HG03159 (cell line): ENCODE data around the gene ERBB3.

Experiments used
- ATAC-seq: cut with Tn5 transposase; IDR thresholded peaks from one replicate; pipeline ENCODE4 v1.9.1; 2021; ENCODE audit warnings: mild to moderate bottlenecking, moderate library complexity; ENCODE audit not compliant: unreplicated experiment

ERBB3 gene

DNA sequence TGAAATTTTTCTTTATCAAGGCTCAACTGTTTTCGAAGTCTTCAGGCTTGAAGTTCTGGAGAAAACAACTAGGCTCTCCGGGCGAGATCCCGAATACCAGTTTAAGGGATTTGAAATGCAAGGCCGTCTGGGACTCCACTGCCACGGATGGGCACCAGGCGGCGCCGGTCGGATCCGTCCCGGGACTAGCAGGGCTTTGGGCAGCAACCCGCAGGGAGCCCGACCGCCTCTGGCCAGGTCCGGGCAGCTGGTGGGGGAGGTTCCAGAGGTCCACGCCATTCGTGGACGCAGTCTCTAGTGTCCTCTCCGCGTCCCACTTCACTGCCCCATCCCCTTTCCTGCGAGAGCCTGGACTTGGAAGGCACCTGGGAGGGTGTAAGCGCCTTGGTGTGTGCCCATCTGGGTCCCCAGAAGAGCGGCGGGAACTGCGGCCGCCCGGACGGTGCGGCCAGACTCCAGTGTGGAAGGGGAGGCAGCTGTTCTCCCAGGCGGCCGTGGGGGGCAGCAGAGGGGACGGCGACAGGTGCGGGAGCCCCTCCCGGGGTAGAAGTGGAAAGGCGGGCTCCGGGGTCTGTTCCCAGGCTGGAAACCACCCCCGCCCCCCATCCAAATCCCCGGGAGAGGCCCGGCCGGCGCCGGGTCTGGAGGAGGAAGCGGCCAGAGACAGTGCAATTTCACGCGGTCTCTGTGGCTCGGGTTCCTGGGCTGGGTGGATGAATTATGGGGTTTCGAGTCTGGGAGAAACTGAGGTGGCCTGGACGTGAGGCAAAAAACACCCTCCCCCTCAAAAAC, 838 bp upstream of the ERBB3 start:
- peak; percentile 62 for ATAC-seq

DNA sequence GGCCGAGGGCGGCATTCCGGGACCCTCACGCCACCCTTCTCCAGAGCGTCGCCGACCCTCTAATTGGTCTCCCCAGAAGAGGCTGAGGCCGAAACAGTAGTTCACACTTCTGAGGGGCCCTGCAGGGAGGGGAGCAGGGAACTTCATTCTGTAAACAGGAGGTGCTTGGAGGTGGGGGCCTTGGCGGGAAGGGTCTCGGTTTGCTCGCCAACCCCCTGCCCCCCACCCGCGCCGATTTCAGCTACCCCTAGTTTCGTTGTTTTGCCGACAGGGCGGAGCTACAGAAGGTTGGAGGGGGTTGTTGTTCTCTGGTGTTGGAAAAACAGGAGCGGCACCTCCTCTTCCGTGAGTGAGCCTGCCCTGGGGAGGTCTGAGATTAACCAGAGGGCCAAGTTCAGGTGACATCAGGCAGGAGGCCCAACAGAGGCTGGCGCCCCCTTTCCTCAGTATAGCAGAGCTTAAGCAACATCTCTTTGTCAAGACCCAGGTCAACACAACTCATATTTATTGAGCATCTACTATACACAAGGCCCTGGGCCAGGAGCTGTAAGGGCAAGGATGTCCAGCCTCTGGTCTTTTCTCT, 682 bp downstream of the ERBB3 start:
- no peak for ATAC-seq

DNA sequence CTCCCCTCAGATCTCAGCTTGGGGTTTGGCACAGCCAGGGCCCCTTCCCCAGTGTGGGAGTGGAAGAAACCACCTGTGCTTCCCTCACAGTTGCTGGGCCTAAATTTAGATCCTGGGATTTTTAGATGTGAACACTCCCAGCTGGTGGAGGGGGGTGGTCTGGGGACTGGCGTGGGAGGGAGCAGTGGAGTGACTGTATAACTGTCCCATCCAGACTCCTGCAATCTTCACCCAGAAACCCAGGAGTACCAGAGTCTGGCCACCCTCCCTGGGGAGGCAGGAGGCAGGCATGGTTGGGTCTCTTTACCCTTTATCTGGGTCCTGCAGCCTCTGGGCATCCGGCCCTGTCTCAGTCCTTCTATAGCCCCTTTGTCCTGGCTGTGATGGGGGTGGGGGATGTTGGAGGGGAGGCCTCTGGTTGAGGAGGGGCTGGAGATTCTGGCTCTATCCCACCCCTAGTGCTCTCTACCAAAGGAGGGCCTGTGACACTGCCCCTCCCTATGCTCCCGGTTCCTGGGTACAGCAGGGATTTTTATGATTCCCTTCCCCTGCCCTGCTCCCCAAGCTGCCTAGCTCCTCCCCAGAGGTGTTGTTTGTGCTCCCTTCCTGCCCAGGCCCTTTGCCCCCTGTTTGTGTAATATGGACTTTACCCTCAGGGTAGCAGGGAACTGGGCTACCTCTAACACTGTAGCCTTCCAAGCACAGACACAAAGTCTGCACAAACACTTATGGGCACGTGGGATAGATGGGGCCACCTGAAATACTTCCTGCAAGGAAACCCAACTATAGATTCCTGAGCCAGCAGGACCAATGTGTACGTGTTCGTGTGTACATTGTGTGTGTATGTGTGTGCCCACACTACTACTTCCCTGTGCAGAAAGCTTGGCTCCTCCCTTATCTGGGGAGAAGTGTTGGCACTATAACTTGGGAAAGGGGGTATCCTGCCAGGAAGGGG, 1.7 kb downstream of the ERBB3 start:
- no peak for ATAC-seq

DNA sequence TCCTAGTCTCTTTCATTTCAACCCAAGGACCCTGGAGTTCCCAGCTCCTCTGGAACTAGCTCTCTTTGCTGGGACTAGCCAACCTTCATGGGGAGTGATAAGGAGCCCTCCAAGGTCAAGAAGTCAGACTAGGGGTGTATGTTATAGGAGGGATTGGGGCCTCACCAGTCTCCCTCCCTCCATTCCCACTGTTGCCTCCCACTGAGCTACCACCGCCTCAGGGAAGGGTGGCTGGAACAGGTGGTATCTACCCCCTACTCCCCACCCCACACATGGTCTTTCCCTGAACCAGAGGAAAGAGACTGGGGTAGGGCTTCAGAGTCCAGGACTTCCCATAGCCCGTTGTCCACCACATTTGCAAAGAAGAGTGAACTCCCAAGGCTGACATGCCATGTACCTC, 2.4 kb downstream of the ERBB3 start:
- ATAC-seq: no peak

DNA sequence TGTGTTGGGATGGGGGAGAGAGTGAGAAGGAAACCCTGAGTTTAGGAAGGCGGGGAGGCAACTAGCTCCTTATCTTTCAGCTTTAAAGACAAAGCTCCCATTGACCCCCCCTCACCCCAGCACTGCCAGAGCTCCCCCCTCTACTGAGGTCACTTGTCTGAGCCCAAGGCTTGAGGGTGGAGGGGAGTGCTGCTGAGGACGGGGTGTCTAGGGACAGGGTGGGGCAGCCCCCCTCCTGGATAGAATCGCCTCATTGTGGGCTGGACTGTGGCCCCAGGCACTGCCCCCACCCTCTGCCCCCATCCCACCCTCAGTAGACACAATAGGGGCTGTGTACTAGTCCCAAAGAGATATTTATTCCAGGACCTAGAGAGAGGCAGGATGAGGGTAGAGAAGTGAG, 3.0 kb downstream of the ERBB3 start:
- no peak for ATAC-seq

DNA sequence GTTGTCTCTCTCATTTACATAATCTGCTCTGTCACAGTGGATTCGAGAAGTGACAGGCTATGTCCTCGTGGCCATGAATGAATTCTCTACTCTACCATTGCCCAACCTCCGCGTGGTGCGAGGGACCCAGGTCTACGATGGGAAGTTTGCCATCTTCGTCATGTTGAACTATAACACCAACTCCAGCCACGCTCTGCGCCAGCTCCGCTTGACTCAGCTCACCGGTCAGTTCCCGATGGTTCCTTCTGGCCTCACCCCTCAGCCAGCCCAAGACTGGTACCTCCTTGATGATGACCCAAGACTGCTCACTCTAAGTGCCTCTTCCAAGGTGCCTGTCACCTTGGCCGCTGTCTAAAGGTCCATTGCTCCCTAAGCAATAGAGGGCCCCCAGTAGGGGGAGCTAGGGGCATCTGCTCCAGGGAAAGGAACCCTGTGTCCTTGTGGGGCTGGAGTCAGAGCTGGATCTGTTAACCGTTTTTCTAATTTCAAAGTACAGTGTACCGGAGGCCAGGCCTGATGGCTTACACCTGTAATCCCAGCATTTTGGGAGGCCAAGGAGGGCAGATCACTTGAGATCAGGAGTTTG, 5.1 kb downstream of the ERBB3 start:
- ATAC-seq: no peak

DNA sequence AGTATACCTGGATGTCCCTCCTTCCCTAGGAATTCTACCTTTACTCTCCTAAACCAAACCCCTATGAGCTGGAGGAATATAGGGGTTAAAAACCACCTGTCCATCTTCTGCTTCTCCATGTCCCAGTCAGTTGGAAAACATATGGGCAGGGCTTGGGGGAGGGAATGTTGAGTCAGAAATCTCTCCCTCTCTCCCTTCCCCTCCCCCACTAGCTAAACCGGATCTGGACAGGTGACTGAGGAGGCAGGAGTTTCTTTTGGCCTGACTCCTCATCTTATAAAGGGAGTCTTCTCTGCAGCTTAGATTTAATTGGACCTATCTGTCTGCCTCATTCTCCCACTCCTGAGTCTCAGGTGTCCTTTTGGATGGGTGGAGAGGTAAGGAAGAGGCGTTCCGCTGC, 6.1 kb downstream of the ERBB3 start:
- no peak for ATAC-seq

DNA sequence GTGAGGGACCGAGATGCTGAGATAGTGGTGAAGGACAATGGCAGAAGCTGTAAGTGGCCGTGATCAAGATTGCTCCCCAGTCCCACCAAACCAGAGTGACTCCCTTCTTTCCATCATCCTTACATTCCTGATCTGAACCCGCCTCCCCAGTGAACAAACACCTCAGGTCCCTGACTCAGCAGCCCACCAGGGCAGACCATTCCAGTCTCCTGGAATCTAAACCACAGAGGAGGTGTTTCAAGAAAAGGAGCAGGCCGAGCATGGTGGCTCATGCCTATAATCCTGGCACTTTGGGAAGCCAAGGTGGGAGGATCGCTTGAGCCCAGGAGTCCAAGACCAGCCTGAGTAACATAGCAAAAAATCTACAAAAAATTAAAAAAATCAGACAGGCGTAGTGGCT, 6.6 kb downstream of the ERBB3 start:
- no peak for ATAC-seq

DNA sequence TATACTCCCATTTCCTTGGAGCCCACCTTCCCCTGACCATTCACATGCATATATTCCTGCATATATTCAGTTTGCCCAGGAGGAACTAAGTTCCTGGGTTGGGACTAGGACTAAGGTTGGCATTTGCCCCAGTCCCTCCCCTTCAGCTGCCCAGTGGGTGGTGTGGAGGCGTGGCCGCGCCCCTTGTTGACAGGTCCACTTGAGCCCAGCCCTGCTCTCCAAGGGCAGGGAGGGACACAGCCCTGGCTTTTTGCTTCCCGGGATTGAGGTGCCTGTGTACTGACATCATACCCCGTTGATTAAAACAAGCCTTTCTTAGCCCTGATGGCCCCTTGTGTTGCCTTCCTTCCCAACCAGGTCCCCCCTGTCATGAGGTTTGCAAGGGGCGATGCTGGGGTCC, 7.3 kb downstream of the ERBB3 start:
- ATAC-seq: no peak

DNA sequence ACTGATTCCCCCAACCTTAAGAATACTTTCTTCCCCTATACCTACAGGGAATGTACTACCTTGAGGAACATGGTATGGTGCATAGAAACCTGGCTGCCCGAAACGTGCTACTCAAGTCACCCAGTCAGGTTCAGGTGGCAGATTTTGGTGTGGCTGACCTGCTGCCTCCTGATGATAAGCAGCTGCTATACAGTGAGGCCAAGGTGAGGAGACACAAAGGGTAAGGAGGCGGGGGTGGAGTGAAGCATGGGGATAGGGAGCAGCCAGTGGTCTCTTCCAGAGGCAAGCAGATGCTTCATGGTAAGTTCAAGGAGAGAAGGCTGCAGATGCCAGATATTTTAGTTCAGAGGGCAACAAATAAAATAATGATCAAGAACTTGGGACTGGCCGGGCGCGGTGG, 17.8 kb downstream of the ERBB3 start:
- ATAC-seq: no peak

DNA sequence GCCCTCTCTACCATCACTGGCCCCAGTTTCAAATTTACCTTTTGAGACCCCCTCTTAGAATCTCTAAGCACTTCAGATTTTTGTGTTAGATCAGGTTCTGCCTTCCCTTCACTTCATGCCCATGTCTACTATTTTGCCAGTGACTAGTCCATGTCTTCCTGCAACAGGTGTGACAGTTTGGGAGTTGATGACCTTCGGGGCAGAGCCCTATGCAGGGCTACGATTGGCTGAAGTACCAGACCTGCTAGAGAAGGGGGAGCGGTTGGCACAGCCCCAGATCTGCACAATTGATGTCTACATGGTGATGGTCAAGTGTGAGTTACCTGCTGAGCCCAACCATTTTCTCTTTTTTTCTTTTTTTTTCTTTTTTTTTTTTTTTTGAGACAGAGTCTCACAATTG, 18.6 kb downstream of the ERBB3 start:
- ATAC-seq: no peak

DNA sequence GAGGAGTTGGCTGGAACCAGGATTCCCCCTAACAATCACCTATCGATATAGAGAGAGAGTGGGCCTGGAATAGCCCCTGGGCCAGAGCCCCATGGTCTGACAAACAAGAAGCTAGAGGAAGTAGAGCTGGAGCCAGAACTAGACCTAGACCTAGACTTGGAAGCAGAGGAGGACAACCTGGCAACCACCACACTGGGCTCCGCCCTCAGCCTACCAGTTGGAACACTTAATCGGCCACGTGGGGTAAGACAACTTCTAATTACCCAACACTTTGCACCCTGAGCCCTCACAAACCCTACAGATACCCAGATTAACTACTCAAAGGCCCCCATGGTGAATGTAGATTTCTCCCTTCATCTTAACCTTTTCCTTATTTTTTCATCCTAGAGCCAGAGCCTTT, 19.8 kb downstream of the ERBB3 start:
- no peak for ATAC-seq

DNA sequence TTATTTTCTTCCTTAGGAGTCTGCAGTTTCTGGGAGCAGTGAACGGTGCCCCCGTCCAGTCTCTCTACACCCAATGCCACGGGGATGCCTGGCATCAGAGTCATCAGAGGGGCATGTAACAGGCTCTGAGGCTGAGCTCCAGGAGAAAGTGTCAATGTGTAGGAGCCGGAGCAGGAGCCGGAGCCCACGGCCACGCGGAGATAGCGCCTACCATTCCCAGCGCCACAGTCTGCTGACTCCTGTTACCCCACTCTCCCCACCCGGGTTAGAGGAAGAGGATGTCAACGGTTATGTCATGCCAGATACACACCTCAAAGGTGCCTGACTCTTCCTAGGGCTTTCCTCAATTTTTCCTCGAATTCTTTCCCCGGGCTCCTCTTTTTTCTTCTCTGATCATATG, 21.1 kb downstream of the ERBB3 start:
- ATAC-seq: no peak

DNA sequence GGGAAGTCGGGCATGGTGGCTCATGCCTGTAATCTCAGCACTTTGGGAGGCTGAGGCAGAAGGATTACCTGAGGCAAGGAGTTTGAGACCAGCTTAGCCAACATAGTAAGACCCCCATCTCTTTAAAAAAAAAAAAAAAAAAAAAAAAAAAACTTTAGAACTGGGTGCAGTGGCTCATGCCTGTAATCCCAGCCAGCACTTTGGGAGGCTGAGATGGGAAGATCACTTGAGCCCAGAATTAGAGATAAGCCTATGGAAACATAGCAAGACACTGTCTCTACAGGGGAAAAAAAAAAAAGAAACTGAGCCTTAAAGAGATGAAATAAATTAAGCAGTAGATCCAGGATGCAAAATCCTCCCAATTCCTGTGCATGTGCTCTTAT, 22.7 kb downstream of the ERBB3 start:
- no peak for ATAC-seq

DNA sequence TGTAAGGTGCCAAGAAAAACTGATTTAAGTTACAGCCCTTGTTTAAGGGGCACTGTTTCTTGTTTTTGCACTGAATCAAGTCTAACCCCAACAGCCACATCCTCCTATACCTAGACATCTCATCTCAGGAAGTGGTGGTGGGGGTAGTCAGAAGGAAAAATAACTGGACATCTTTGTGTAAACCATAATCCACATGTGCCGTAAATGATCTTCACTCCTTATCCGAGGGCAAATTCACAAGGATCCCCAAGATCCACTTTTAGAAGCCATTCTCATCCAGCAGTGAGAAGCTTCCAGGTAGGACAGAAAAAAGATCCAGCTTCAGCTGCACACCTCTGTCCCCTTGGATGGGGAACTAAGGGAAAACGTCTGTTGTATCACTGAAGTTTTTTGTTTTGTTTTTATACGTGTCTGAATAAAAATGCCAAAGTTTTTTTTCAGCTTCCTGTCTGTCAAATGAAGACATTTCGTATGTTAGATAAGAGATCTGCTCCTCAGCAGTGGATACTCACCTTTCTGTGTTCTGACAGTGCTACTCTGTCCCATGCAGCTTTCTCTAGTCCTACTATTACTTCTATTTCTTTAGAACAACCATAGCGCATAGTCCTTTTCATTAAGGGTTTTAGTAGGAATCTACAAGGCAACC, 23.2 kb downstream of the ERBB3 start:
- no peak for ATAC-seq

DNA sequence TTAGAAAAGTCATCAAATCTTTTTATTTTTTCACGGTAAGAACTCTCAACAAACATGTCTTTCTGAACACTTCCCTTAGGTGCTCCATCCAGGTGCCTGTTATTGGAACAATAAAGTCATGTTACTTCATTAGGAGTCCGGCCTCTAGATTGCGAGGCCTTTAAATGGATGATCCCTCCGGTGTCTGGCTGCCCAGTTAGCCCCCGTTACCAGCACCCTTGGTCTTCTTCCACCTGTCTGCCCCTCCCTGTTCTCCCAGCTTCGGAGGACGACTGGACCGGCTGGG, 23.8 kb downstream of the ERBB3 start:
- ATAC-seq: peak; percentile 19

DNA sequence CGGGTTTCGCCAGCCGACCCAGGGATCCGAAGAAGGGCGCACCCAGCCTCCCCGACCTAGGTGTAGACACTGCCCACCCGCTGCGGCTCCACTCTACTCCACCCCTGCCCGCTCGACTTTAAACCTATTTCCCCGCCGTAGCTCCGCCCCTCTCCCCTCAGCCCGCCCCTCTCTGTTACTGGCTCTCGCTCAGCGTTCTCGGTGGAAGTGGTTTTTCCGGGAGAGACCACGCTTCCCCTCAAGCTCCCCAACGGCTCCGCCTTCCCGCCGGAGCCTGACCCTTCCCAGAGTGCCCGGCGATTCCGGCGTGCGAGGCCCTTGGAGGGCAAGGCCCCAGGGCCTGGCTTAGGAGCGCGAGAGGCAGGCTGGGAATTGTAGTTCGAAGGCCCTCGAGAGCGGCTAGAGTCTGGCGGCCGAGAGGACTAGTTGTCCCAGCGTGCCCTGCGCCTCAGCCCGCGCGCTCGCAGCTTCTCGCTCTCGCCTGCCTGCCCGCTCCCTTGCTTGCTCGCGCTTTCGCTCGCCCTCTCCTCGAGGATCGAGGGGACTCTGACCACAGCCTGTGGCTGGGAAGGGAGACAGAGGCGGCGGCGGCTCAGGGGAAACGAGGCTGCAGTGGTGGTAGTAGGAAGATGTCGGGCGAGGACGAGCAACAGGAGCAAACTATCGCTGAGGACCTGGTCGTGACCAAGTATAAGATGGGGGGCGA, 24.3 kb downstream of the ERBB3 start, which contains the start of gene PA2G4:
PA2G4 (plus strand) TSS at position 451 of the 706 bp plus-strand sequence; CDS start at position 630, 179 bp downstream.
- ATAC-seq: peak; percentile 92

DNA sequence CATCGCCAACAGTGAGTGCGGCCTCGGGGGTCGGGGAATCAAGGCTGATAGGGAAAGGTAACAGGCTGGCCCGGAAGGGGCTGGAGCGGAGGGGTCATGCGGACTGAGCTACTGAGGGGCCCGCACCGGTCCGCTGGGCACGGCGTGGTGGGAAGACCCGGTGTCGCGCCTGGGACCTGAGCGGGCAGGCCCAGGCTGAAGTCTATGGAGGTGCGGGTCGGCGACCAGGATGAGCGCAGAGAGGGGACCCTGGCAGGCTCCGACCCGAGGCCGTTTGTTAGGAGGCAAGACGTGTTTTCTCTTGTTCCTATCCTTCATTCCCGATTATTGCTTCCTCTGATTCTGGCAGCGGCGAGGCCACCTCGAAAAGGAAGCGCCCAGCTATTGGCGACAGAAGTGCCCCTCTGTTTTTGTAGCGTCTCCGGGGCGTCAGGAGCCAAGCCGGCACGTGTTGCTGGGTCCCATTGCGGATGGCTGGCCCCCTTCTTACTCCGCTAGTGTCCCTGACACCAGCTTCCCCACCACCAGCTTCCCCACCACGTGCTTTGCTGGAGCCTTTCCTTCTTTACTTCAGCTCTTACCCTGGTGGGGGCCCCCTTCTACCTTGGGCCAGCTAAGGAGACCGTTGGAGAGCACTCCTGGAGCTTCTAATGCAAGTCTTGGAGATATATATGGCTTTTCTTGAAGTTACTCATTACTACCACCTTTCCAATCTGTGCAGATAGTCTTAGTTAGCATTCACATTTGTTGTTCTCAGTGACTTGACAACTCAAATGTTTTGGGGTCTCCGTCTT, 25.0 kb downstream of the ERBB3 start:
- ATAC-seq: peak; percentile 12

DNA sequence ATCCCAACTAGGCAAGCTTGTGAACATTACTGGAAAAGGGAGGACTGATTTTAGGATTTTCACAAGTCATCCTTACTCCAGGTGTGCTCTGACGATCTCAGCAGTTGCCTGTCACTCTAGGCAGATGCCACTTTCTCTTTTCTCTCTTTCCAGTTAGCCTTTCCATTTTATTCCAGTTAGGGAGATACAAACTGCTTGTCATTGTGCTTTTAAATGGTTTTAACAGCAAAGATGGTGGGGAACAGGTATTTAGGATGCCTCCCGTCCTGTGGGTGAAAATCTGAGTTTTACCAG, 25.6 kb downstream of the ERBB3 start:
- ATAC-seq: no peak

DNA sequence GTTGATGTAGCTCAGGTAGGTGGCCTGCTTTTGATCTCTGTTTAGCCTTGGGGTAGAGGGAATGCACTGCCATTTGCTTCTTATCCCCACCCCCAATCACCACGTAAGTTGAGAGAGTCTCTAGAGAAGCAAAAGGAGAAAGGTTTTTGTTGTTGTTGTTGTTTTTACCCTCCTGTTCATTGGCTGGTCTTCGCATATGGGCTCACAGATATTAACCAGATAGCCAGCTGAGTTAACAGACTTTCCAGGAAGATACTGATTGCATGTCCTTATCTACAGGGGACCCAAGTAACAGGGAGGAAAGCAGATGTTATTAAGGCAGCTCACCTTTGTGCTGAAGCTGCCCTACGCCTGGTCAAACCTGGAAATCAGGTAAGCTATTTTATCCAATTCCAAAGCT, 27.3 kb downstream of the ERBB3 start:
- no peak for ATAC-seq
